IPS-20b (cell line): ENCODE results near the gene FBXL17.

ENCODE experiments used
- H3K27ac ChIP-seq: one replicate; pipeline ENCODE4 v1.5.1; 2013; ENCODE audit warnings: low read length
- H3K27me3 ChIP-seq: 2 replicates; pipeline ENCODE4 v1.6.1; 2013; ENCODE audit warnings: mild to moderate bottlenecking, low read length, inconsistent platforms; ENCODE audit not compliant: insufficient read depth
- H3K36me3 ChIP-seq: 2 replicates; pipeline ENCODE4 v1.6.1; 2013; ENCODE audit warnings: low read depth, mild to moderate bottlenecking, inconsistent platforms, low read length, moderate library complexity; ENCODE audit not compliant: insufficient read depth
- H3K4me1 ChIP-seq: 2 replicates; pipeline ENCODE4 v1.6.1; 2013; ENCODE audit warnings: mild to moderate bottlenecking, control low read depth, inconsistent platforms, low read length, moderate library complexity; ENCODE audit not compliant: insufficient read depth
- H3K4me3 ChIP-seq: 2 replicates; pipeline ENCODE4 v1.5.1; 2013; ENCODE audit warnings: mild to moderate bottlenecking, low read length, inconsistent platforms
- H3K9ac ChIP-seq: 2 replicates; pipeline ENCODE4 v1.6.1; 2013; ENCODE audit warnings: low read depth, mild to moderate bottlenecking, inconsistent platforms, low read length, moderate library complexity
- H3K9me3 ChIP-seq: 2 replicates; pipeline ENCODE4 v1.6.1; 2013; ENCODE audit warnings: mild to moderate bottlenecking, low read depth, low read length, inconsistent platforms; ENCODE audit not compliant: insufficient read depth

Gene FBXL17

GRCh38 chr5:108260117-108260857, 121.6 kb downstream of the FBXL17 start:
- Histone ChIP-seq H3K27me3 (no peaks in the 10 kb centered on the region), H3K9ac (no peak overlapping the region), H3K4me3 (no peak overlapping the region), H3K4me1 (no peaks in the 10 kb centered on the region), H3K9me3 (no peaks in the 10 kb centered on the region), H3K36me3 (no peaks in the 10 kb centered on the region), H3K27ac (no peak overlapping the region)

GRCh38 chr5:108259306-108259705, 122.6 kb downstream of the FBXL17 start:
- Histone ChIP-seq H3K36me3 (no peaks in the 10 kb centered on the region), H3K4me1 (no peaks in the 10 kb centered on the region), H3K27me3 (no peaks in the 10 kb centered on the region), H3K27ac (no peak overlapping the region), H3K9me3 (no peaks in the 10 kb centered on the region), H3K9ac (no peak overlapping the region), H3K4me3 (no peak overlapping the region)

- H3K36me3 ChIP-seq, result no peaks in the 10 kb centered on the region
- H3K27me3 ChIP-seq, result no peaks in the 10 kb centered on the region
- H3K9me3 ChIP-seq, result no peaks in the 10 kb centered on the region
- H3K9ac ChIP-seq, result no peak overlapping the region
- H3K4me1 ChIP-seq, result peaks cover 4% of the 10 kb centered on the region; the same call in 1 of the 2 replicates
- H3K27ac ChIP-seq, result no peak overlapping the region
- H3K4me3 ChIP-seq, result no peak overlapping the region
Measured at GRCh38 chr5:108257996-108258395, 123.9 kb downstream of the FBXL17 start.

GRCh38 chr5:108255468-108255867, 126.4 kb downstream of the FBXL17 start:
- Histone ChIP-seq H3K27me3 (no peaks in the 10 kb centered on the region), H3K36me3 (no peaks in the 10 kb centered on the region), H3K27ac (no peak overlapping the region), H3K9me3 (no peaks in the 10 kb centered on the region), H3K4me3 (no peak overlapping the region), H3K4me1 (peaks cover 7% of the 10 kb centered on the region; the same call in 1 of the 2 replicates), H3K9ac (no peak overlapping the region)

- H3K36me3 ChIP-seq, result no peaks in the 10 kb centered on the region
- H3K27ac ChIP-seq, result no peak overlapping the region
- H3K4me1 ChIP-seq, result peaks cover 7% of the 10 kb centered on the region; the same call in 1 of the 2 replicates
- no peaks in the 10 kb centered on the region for H3K9me3 ChIP-seq
- H3K4me3 ChIP-seq, result no peak overlapping the region
- no peak overlapping the region for H3K9ac ChIP-seq
- H3K27me3 ChIP-seq, result no peaks in the 10 kb centered on the region
Measured at GRCh38 chr5:108251350-108251749, 130.5 kb downstream of the FBXL17 start.

DNA sequence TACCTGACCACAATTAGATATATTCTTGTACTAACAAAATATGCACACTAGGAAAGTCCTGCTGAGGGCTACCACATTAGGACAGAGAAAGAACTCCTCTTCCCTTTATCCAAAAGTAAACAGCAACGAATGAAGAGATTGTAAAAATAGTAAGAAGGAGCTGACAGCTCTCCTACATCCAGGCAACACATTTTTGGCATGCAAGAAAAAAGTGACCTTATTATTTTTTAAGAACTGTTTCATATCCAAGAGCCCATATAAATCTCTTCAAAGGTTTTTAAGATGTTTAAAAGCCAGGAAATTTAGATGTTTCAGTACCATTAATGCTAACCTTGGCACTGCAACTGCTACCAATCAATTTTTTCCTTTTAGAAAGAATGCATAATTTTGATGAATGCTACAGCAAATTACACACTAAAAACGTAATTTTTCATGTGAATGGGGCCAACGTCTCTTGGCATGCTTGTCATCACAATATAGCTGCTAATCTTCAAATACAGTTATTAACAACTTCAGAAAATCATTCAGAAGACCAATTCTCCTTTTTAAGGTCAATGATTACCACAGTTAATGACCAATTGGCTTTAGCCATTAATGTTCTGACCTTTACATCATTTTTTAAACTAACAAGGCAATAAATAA, 132.0 kb downstream of the FBXL17 start:
- Histone ChIP-seq H3K9me3 (no peaks in the 10 kb centered on the region), H3K4me1 (peaks cover 7% of the 10 kb centered on the region; the same call in 1 of the 2 replicates), H3K27me3 (no peaks in the 10 kb centered on the region), H3K4me3 (no peak overlapping the region), H3K36me3 (no peaks in the 10 kb centered on the region), H3K9ac (no peak overlapping the region), H3K27ac (no peak overlapping the region)

DNA sequence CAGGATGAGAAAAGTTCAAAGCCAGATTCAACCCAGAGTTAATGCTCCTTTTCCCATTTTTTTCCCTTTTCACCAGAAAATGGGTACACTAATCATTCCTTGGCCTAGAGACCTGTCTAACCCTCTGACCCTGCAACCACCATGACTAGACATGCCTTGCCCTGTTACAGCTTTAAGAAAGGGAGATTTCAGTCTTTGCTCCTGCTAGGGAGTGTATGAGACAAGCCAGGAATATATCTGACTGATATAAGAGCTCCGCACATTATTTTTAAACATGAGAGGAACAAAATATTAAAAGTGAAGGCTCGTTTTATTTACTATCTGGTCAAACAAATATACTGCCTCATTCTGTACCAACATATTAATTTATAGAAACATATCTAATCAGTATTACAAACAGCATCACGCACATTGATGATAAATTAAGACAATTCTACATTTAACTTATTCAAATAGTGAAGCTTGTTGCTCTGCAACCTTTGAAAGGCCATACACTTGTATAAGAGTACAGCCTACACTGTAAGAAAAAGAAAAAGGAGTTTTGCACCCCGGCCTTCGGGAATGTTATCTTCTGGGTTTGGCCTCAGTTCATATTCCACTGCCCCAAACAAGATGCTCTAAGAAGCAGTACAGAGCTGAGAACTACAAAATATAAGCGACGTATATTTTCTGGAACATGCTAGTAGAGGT, 132.7 kb downstream of the FBXL17 start:
- Histone ChIP-seq H3K27me3 (no peaks in the 10 kb centered on the region), H3K9me3 (no peaks in the 10 kb centered on the region), H3K4me1 (peaks cover 7% of the 10 kb centered on the region; the same call in 1 of the 2 replicates), H3K36me3 (no peaks in the 10 kb centered on the region), H3K27ac (no peak overlapping the region), H3K9ac (no peak overlapping the region), H3K4me3 (no peak overlapping the region)

- Histone ChIP-seq H3K27ac (no peak overlapping the region), H3K4me1 (no peaks in the 10 kb centered on the region), H3K9ac (no peak overlapping the region), H3K27me3 (no peaks in the 10 kb centered on the region), H3K36me3 (no peaks in the 10 kb centered on the region), H3K9me3 (no peaks in the 10 kb centered on the region), H3K4me3 (no peak overlapping the region)
Measured at GRCh38 chr5:108238936-108239887, 142.7 kb downstream of the FBXL17 start.

DNA sequence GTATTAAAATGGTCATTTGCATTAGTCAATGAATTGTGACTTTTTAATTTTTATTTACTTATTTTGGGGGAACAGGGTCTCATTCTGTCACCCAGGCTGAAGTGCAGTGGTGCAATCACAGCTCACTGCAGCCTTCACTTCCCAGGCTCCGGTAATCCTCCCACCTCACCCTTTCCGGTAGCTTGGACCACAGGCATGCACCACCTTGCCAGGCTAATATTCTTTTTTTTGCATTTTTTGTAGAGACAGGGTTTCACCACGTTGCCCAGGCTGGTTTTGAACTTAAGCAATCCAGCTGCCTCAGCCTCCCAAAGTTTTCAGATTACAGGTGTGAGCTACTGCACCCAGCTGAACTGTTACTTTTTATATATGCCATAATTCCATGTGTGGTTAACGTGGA, 143.4 kb downstream of the FBXL17 start:
- Histone ChIP-seq H3K4me1 (0 out of 2 replicates have a peak, but pooled peaks cover 4% of the 10 kb centered on the region), H3K27me3 (no peaks in the 10 kb centered on the region), H3K9ac (no peak overlapping the region), H3K36me3 (no peaks in the 10 kb centered on the region), H3K9me3 (no peaks in the 10 kb centered on the region), H3K27ac (no peak overlapping the region), H3K4me3 (no peak overlapping the region)

- H3K27ac ChIP-seq, result no peak overlapping the region
Measured at GRCh38 chr5:108233617-108234155, 148.2 kb downstream of the FBXL17 start.

GRCh38 chr5:108232805-108233204, 149.1 kb downstream of the FBXL17 start:
- Histone ChIP-seq H3K4me1 (peaks cover 8% of the 10 kb centered on the region; the same call in 1 of the 2 replicates), H3K27me3 (no peaks in the 10 kb centered on the region), H3K4me3 (no peak overlapping the region), H3K9me3 (no peaks in the 10 kb centered on the region), H3K27ac (no peak overlapping the region), H3K36me3 (no peaks in the 10 kb centered on the region), H3K9ac (no peak overlapping the region)

More at GRCh38 chr5:108233617-108234155, 148.2 kb downstream of the FBXL17 start:
- Histone ChIP-seq H3K4me3 (no peak overlapping the region), H3K9me3 (no peaks in the 10 kb centered on the region), H3K27me3 (no peaks in the 10 kb centered on the region), H3K9ac (no peak overlapping the region), H3K36me3 (no peaks in the 10 kb centered on the region), H3K4me1 (peaks cover 8% of the 10 kb centered on the region; the same call in 1 of the 2 replicates)
